ENCODE measurements around the gene CLEC16A. TPM values are rescaled to one million over a fixed set of nuclear protein-coding genes. Genes with fewer than 3 reads are reported as not detected.
A peak's percentile ranks its signal among the peaks of the same experiment; 100 is the strongest.
"Not testable (repeated sequence)": the region's sequence is repeated elsewhere in the genome, so short reads cannot be mapped to it uniquely, and the experiment has no call there.

CLEC16A gene
- total RNA-seq, 2 experiments from 2014 or later, result 36.5 to 55.9 TPM

DNA sequence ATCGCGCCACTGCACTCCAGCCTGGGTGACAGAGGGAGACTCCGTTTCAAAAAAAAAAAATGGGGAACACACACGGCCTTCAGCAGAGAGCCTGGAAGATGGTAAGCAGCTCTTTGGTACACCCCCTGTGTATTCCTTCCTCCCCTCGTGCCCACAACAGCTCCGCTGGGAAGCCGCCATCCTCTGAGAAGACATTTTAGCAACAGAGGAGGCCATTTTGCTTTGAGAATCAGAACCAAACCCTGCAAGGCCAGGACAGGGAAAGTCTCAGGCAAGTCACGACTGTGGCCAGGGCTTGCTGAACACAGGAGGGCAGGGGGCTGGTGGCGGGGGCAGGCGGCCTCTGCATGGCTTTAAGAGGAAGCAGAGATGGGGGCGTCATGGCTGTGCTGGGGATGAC lies 265.9 kb downstream of the CLEC16A start:
- ATAC-seq (no peak), DNase-seq (no peak)
- no peaks in the 10 kb centered on the region for H3K9me3 Mint-ChIP-seq (ENCODE audit: low read depth)
- H3K4me3 Mint-ChIP-seq, result no peak overlapping the region
- no peaks in the 10 kb centered on the region for H3K27me3 Mint-ChIP-seq
- H3K36me3 Mint-ChIP-seq, result peaks cover 8% of the 10 kb centered on the region
- H3K27ac Mint-ChIP-seq, result no peak overlapping the region
- peaks cover 23% of the 10 kb centered on the region for H3K4me1 Mint-ChIP-seq
- CTCF ChIA-PET, result interaction anchor here (1.0 to 1.4 kb wide), 2 partner anchors 8 to 49 kb away, joined by 3 to 4 read pairs; no protein-coding TSS in a partner anchor

DNA sequence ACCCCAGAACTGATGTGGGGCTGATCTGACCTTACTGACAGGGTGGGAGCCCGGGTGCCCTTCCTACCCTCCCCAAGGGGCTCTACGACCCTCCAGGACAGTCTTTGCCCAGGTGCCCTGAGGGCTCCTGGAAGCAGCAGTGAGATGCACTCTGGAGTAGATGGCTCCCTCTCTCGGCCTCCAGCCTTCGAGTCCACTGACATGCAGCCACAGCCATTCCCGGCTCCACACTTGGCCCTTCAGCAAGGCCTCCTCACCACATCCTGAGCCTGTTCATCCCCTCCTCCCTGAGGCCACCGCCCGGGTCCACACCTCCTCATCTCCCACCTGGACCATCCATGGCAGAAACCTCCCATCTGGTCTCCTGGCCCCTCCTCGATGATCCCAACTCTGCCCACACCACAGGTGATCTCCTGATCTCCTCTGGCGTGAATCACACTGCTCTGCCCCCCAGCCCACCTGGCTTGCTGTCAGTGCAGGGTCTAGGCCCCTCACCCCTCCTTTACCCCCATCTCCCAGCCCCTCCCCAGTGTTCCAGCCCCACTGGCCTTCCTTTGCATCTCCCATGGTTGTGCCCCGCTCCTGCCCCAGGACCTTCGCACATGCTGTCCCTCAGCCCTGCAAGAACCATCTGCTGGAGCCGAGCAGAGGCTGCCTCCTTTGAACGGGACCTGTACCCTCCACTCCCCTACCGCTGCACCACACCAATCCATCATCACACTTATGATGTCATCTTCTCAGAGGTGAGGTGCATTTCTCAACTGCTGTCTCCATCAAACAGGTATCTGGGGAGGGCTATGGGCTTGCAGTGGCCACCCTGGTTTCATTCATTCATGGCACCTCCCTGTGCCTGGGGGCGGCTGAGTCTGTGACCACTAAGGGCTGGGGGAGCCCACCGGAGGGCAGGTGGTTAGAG lies 267.0 kb downstream of the CLEC16A start:
- ATAC-seq, result no peak
- CTCF ChIA-PET, result no interaction called here
- no peak for DNase-seq
- H3K9me3 Mint-ChIP-seq (ENCODE audit: low read depth), result peaks cover 5% of the 10 kb centered on the region
- H3K4me3 Mint-ChIP-seq, result no peak overlapping the region
- peaks cover 13% of the 10 kb centered on the region for H3K4me1 Mint-ChIP-seq
- peaks cover 17% of the 10 kb centered on the region for H3K36me3 Mint-ChIP-seq
- H3K27ac Mint-ChIP-seq, result peak overlapping the region; percentile 51
- H3K27me3 Mint-ChIP-seq, result no peaks in the 10 kb centered on the region

DNA sequence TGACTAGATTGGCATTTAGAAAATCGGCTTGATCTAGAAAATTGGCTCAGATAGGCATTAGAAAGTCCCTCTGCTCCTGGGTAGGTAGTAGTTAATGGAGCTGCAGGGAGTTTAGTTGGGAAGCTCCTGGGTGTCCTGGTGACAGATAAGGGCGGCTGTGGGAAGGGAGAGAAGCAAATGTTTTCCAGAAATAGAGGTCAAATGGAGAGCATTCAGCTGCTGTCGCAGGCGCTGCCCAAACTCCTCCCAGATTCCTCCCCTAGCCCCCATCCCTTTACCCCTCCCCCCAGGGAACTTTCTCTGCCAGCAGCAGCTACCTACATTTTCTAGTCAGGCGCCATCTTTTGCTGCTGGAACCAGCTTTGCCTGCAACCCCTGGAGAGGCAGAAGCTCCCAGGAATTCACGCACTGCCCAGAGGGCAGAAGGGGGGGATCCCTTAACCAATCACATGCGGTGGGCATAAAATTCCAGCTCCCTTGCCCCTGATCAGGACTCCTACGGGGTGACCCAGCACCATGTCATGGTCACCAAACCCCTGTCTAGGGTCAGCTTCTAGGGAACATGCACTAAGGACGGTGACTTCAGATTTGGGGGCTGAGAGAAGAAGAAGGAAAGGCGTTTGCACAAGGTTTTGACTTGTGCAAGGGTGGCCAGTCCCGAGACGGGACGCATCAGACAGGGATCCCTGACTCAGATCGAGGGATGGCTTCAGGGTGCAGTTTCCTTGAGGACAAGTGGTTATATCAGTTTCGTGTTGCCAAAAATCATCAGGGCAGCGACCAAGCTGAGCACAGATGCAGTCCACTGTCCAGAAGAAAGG lies 267.8 kb downstream of the CLEC16A start:
- no peak overlapping the region for H3K4me3 Mint-ChIP-seq
- peaks cover 7% of the 10 kb centered on the region for H3K9me3 Mint-ChIP-seq (ENCODE audit: low read depth)
- H3K27ac Mint-ChIP-seq, result no peak overlapping the region
- CTCF ChIA-PET, result no interaction called here
- no peaks in the 10 kb centered on the region for H3K27me3 Mint-ChIP-seq
- H3K36me3 Mint-ChIP-seq, result peaks cover 21% of the 10 kb centered on the region
- DNase-seq (no peak), ATAC-seq (no peak)
- peaks cover 4% of the 10 kb centered on the region for H3K4me1 Mint-ChIP-seq

DNA sequence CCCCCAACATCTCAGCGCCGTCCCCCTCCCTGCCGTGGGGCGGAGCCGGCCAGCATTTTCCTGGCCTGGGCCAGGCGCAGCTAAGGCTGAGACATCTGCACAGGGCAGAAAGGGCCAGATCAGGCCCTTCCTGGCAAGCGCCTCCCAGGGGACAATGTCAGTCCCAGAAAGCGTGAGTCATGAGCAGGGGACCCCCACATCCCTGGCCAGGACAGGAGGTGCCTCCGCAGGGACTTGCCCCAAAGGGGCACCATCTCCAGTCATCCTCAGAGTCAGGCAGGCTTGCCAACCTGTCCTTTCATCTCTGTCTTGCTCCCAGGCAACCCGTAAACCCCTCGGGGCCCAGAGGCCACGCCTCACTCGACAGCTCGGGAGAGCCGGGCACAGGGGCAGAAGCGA lies 268.4 kb downstream of the CLEC16A start:
- Mint-ChIP-seq H3K36me3 (peaks cover 25% of the 10 kb centered on the region), H3K9me3 (ENCODE audit: low read depth) (peaks cover 11% of the 10 kb centered on the region), H3K27me3 (no peaks in the 10 kb centered on the region), H3K4me3 (no peak overlapping the region), H3K27ac (no peak overlapping the region), H3K4me1 (no peaks in the 10 kb centered on the region)
- CTCF ChIA-PET, result no interaction called here
- no peak for ATAC-seq
- no peak for DNase-seq

DNA sequence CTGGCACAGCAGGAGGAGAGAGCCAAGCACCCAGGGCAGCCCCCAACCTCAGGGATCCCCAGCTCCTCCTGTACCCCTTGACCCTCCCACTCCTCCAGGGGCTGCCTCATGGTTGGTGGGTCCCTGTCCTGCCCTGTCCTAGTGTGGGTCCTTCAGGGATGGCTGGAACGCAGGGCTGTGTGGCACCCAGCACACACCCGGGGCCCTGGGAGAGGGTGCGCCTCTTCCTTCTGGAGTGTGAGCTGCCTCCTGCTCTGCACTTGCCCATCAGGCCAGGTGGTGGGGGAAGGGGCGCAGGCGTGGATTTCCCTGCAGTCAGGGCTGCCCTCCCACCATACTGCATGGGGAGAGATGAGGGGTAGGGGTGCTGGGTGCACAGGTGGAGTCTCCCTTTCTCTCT lies 269.0 kb downstream of the CLEC16A start:
- Mint-ChIP-seq H3K4me1 (no peaks in the 10 kb centered on the region), H3K9me3 (ENCODE audit: low read depth) (peaks cover 11% of the 10 kb centered on the region), H3K36me3 (peaks cover 24% of the 10 kb centered on the region), H3K27me3 (no peaks in the 10 kb centered on the region), H3K27ac (no peak overlapping the region), H3K4me3 (no peak overlapping the region)
- DNase-seq, result no peak
- ATAC-seq, result no peak
- CTCF ChIA-PET, result no interaction called here

DNA sequence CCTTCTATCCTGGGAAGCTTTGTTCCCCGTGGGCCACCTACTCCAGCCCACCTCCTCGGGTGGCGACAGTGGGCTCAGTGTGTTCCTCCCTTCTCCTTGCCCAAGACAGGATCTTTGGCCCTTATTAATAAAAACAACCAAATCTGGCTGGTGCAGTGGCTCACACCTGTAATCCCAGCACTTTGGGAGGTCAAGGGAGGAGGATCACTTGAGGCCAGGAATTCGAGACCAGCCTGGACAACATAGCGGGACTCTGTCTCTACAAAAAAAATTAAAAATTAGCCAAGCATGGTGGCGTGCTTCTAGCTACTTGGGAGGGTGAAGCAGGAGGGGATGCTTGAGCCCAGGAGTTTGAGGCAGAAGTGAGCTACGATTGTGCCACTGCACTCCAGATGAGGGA lies 269.4 kb downstream of the CLEC16A start:
- Mint-ChIP-seq H3K9me3 (ENCODE audit: low read depth) (peaks cover 13% of the 10 kb centered on the region), H3K27ac (no peak overlapping the region), H3K27me3 (no peaks in the 10 kb centered on the region), H3K36me3 (peaks cover 27% of the 10 kb centered on the region), H3K4me1 (peaks cover 3% of the 10 kb centered on the region), H3K4me3 (no peak overlapping the region)
- ATAC-seq (no peak), DNase-seq (no peak)
- CTCF ChIA-PET, result interaction anchor here (1.5 kb wide), 1 partner anchor 11 kb away, joined by 6 read pairs; no protein-coding TSS in a partner anchor

DNA sequence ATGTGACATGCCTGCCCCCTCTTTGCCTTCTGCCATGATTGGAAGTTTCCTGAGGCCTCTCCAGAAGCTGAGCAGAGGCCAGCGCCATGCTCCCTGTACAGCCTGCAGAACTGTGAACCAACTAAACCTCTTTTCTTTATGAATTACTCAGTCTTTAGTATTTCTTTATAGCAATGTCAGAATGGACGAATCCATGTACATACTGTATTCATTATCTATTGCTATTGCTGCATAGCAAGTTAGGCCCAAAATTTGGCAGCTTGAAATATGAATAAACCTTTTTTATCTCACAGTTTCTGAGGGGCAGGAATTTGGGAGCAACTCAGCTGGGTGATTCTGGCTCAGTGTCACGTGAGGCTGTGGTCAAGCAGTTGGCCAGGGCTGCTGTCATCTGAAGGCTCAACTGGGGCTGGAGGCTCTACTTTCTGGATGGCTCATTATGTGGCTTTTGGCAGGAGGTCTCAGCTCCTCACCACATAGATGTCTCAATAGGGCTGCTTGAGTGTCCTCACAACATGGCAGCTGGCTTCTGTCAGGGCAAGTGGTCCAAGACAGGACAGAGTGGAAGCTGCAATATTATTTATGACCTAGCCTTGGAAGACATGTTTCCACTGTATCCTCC lies 271.7 kb downstream of the CLEC16A start:
- Mint-ChIP-seq H3K27me3 (no peaks in the 10 kb centered on the region), H3K36me3 (peaks cover 31% of the 10 kb centered on the region), H3K9me3 (ENCODE audit: low read depth) (peaks cover 13% of the 10 kb centered on the region), H3K4me1 (peaks cover 15% of the 10 kb centered on the region), H3K27ac (no peak overlapping the region), H3K4me3 (no peak overlapping the region)
- CTCF ChIA-PET, result interaction anchor here (1.6 to 2.7 kb wide), 2 partner anchors 10 kb away, joined by 4 to 8 read pairs; no protein-coding TSS in a partner anchor
- DNase-seq (no peak), ATAC-seq (no peak)

DNA sequence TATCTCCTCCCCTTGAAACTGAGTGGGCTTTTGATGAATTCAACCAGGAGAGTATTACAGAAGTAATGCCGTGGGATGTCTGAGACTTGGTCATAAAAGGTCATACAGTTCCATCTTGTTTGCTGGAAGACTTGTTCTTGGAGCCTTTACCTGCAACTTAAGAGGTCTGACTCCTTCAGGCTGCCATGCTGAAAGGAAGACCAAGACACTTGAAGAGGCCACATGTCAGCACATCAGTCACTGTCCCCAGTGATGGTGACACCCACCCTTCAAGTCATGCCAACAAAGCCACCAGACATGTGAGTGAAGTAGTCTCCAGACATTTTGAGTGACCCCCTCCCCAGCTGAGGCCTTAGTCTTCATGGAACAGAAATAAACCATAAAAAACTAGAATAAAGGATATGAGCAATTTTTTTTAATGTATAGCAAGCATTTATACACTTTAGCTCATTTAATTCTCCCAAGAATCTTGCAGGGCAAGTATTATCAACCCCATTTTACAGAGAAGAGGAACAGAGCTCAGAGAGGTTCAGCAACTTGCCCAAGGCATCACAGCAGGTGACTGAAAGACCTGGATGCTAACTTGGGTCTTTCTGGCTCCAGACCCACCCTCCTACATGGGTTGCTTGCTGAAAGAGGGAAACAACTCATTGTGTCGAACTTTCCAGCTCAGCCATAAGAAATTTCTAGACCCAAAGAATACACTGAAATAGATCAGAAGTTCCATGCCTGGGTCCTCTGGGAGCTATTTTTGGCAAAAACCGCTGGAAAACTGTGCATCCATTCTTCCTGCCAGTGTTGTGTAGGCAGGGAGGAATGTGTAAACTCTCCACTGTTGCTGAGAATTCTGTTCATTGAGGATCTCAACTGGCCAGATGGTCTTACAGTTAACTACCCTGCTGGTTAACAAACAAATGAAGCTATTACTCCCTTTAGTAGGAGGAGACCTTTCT lies 273.6 kb downstream of the CLEC16A start:
- Mint-ChIP-seq H3K36me3 (peaks cover 31% of the 10 kb centered on the region), H3K9me3 (ENCODE audit: low read depth) (peaks cover 13% of the 10 kb centered on the region), H3K27me3 (no peaks in the 10 kb centered on the region), H3K27ac (no peak overlapping the region), H3K4me1 (peaks cover 26% of the 10 kb centered on the region), H3K4me3 (no peak overlapping the region)
- ATAC-seq (no peak), DNase-seq (no peak)
- CTCF ChIA-PET, result interaction anchor here (0.8 to 3.0 kb wide), 19 partner anchors 8 to 79 kb away, joined by 3 to 20 read pairs (median 4); partner anchors contain the start of gene SOCS1

DNA sequence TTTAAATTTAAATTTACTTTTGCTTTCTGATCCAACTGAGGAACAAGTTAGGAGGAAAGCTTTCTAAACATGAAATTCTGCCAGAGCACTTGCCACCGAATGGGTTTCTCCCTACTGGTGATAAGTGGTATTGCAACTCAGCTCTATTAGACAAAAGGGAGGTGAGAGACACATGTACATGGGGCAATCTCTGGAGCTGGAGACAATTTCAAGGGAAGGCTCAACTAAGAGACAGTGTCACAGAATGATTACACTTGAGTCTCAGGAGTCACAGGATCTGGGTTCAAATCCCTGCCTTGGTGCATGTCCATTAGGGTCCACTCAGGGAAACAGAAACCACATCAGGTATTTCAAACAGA lies 274.2 kb downstream of the CLEC16A start:
- no peak for ATAC-seq
- Mint-ChIP-seq H3K9me3 (ENCODE audit: low read depth) (peaks cover 13% of the 10 kb centered on the region), H3K36me3 (peaks cover 33% of the 10 kb centered on the region), H3K27me3 (no peaks in the 10 kb centered on the region), H3K27ac (no peak overlapping the region), H3K4me3 (no peak overlapping the region), H3K4me1 (peaks cover 32% of the 10 kb centered on the region)
- DNase-seq, result no peak
- CTCF ChIA-PET, result interaction anchor here (0.8 to 3.0 kb wide), 18 partner anchors 8 to 78 kb away, joined by 3 to 20 read pairs (median 4); partner anchors contain the start of gene SOCS1

DNA sequence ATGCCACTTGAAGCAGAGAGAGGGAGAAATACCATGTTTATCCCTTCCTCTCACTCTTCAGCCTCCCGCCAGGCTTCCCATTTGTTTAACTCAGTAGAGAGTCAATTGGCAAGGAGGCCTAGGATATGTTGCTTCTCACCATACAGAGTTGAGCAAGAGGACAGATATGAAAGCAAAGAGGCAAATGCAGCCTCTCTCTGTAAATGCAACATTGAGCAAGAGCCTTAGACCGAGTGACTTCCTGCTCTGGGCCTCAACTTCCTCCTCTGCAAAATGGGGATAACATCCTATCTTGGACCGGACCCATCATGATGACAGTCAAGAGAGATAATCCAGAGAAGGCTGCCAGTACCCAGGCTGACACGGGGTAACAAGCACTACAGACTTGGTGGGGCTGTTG lies 274.8 kb downstream of the CLEC16A start:
- CTCF ChIA-PET, result interaction anchor here (1.0 to 3.0 kb wide), 9 partner anchors 9 to 61 kb away, joined by 3 to 20 read pairs (median 4); no protein-coding TSS in a partner anchor
- peaks cover 13% of the 10 kb centered on the region for H3K9me3 Mint-ChIP-seq (ENCODE audit: low read depth)
- H3K4me1 Mint-ChIP-seq, result peaks cover 37% of the 10 kb centered on the region
- H3K27ac Mint-ChIP-seq, result peak overlapping the region; percentile 63
- ATAC-seq (no peak), DNase-seq (no peak)
- H3K36me3 Mint-ChIP-seq, result peaks cover 33% of the 10 kb centered on the region
- no peaks in the 10 kb centered on the region for H3K27me3 Mint-ChIP-seq
- H3K4me3 Mint-ChIP-seq, result no peak overlapping the region

DNA sequence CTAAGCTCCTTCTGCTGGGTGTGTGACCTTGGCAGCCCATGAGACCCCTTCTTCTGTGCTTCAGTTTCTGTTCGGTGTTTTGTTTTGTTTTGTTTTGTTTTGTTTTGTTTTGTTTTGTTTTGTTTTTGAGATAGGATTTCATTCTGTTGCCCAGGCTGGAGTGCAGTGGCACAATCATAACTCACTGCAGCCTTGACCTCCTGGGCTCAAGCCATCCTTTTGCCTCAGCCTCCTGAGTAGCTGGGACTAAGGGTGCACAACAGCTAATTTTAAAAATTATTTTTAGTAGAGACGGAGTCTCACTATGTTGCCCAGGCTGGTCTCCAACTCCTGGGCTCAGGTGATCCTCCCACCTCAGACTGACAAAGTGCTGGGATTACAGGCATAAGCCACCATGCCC lies 276.1 kb downstream of the CLEC16A start:
- not testable (repeated sequence) for H3K27ac Mint-ChIP-seq, ATAC-seq, DNase-seq, H3K4me3 Mint-ChIP-seq, H3K27me3 Mint-ChIP-seq
- Mint-ChIP-seq H3K4me1 (peaks cover 50% of the 10 kb centered on the region), H3K9me3 (ENCODE audit: low read depth) (peaks cover 13% of the 10 kb centered on the region), H3K36me3 (peaks cover 32% of the 10 kb centered on the region)
- CTCF ChIA-PET, result interaction anchor here (1.1 kb wide), 1 partner anchor 118 kb away, joined by 3 read pairs; no protein-coding TSS in a partner anchor

All from activated CD8-positive, alpha-beta memory T cell treated with anti-CD3 and anti-CD28 coated beads, Interleukin-2, amount 10 ng/mL, durations not matched to agents 7 days and 5 days (primary cell).